GM21825 (cell line): Measurements from ENCODE around the gene DNAJB8.

Experiments used
- ATAC-seq: cut with Tn5 transposase; IDR thresholded peaks from one replicate; pipeline ENCODE4 v1.9.1; 2021; ENCODE audit warnings: mild to moderate bottlenecking, moderate library complexity; ENCODE audit not compliant: unreplicated experiment

Gene DNAJB8

GRCh38 chr3:128413413-128414205 lies 53.1 kb downstream of the DNAJB8 start:
- no peak for ATAC-seq

DNA sequence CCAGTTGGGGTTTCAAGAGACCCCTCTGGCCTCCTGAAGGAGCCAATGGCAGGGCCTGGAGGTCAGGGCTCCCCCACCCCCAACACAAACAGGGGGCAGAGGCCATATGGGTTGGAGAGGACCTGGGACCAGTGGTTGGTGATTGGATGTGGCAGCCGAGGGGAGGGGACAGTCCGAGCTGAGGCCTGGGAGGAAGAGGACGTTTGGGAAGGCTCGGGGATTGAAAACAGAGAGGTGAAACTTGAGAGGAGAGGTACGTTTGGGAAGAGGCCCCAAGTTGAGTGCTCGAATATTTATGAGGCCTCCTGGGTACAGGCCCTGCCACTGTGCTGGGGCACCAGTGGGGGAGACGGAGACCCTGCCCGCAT lies 53.7 kb downstream of the DNAJB8 start:
- ATAC-seq = no peak
